ENCODE measurements around the gene RRAGC.

The RRAGC gene

DNA sequence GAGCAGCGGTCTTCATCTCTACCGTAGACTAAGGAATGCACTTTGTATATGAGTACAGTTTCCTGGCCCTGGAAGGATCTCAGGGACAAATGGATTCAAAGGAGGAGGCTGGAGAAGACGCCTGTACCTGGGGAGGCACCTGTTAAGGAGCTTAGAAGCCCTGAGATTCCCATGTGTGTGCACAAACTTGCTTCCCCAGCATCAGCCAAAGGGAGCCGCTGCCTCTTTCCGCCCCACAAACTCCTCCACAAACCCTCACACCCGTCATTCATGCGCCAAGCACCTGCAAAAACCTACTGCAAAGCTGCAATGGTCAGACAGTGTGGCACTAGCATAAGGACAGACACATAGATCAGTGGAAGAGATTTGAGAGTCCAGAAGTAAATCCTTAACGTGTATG, 54.5 kb downstream of the RRAGC start:
- TF ChIP-seq GLIS3 (CRISPR knock-in tag; IDR thresholded peaks at IDR 0.05) (no peak), SNAI2 (CRISPR knock-in tag; IDR thresholded peaks at IDR 0.05) (no peak), ZC3H10 (CRISPR knock-in tag; IDR thresholded peaks at IDR 0.05) (no peak), ESRRG (CRISPR knock-in tag; IDR thresholded peaks at IDR 0.05) (no peak)
- TF ChIP-seq, protein P1, sequence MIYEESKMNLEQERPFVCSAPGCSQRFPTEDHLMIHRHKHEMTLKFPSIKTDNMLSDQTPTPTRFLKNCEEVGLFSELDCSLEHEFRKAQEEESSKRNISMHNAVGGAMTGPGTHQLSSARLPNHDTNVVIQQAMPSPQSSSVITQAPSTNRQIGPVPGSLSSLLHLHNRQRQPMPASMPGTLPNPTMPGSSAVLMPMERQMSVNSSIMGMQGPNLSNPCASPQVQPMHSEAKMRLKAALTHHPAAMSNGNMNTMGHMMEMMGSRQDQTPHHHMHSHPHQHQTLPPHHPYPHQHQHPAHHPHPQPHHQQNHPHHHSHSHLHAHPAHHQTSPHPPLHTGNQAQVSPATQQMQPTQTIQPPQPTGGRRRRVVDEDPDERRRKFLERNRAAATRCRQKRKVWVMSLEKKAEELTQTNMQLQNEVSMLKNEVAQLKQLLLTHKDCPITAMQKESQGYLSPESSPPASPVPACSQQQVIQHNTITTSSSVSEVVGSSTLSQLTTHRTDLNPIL (CRISPR knock-in tag; IDR thresholded peaks at IDR 0.05; ENCODE audit: low read depth), result no peak
- no peak for ATAC-seq

DNA sequence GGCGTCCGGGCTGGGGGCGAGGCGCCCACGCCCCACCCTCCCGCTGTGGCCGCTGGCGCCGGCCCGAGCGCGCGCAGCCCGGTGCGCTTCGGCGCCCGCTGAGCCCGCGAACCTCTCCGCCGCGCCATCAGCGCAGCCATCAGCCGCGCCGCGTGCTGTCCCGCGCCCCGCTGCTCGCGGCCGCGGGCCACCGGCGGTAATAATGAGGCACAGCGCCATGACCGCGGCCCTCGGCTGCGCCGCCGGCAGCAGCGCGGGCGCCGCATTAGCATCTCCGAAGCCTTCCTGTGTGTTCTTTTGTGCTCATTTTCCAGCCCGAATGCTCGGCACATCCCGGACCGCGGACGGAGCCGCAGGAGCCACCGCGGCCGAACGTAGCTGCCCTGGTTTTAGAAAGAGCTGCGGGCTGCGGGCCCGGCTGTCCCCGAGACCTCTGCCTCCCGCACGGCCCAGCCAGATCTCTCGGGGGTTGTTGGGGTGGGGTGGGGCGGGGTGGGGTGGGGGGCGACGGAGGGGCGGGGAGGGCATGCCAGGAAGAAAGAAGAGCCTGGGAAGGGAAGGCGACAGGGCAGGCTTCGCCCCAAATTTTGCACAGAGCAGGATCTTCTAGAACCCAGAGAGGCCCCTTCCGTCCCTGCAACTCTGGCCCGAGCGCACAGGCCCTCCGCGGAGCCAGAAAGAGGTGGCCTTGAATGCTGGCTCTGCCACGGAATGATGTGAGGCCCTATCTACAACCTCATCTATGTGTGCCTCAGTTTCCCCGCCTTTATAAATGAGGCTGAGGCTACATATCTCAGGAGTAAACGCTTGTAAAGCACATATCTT, 55.3 kb downstream of the RRAGC start:
- TF ChIP-seq ZFP30 (CRISPR knock-in tag; IDR thresholded peaks at IDR 0.05) (no peak), PPARA (CRISPR knock-in tag; IDR thresholded peaks at IDR 0.05; ENCODE audit: borderline replicate concordance) (no peak)
- TF ChIP-seq, protein P1 (CRISPR knock-in tag; IDR thresholded peaks at IDR 0.05; ENCODE audit: low read depth), result no peak
- ATAC-seq, result peak; percentile 62

DNA sequence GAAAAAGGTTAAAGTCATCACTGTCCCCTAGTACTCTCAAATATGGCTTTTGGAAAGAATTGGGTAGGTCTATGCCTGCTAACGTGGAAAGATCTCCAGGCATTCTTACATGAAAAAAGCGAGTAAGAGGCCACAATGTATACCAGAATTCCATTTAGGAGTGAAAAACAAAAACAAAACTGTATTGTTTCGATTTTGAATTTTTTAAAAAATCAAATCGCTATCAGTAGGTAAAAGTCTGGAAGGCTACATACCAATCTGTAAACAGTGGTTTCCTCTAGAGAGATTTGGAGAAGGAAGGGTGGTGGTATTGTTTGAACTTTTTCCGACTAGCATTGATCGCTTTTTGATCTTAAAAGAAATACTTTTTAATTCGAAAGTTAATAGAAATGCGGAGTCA, 55.9 kb downstream of the RRAGC start:
- TF ChIP-seq ARNTL (CRISPR knock-in tag; IDR thresholded peaks at IDR 0.05; ENCODE audit: borderline replicate concordance, low read depth) (no peak), ZFP30 (CRISPR knock-in tag; IDR thresholded peaks at IDR 0.05) (no peak)
- ATAC-seq, result no peak

DNA sequence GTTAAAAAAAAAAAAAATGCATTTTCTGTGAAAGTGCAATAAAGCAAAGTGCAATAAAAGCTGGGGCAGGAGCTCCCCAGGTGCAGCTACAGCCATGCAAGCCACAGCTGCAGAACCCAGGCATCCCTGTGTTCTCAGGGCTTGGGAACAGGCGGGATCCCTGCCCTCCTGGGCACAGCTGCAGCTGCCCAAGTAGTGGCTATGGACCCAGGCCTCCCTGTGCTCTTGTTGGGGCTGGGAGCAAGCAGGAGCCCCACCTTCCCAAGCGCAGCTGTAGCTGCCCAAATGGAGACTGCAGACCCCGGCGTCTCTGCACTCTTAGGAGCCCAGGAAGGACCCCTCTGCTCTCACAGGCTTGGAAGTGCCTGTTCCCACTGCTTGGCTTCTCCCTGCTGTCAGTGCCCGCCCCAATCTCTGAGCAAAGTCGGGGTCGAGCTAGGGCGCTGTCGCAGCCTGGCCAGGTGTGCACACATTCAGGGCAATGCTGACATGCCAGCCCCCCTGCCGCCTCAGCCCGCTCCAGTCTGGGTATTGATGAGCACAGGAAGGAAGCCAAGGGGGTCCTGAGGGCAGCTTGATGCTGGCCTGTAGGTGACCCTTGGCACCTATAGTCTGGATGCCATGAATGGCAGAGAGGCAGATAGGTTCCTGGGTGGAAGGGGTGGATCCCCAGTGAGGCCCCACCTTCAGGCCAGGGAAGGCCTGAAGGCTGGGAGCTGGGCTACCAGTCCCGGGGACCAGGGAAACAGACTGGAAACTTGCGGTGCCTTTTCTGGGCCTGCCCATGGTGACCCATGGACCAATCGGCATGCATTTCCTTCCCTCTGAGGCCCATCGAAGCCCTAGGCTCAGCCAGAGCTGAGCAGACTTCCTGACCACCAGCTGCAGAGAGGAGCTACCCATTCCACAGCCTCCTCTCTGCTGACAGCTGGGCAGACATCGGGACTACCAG, 58.6 kb downstream of the RRAGC start:
- ATAC-seq, result no peak
- no peak for TF ChIP-seq ZNF565 (CRISPR knock-in tag; conservative IDR thresholded peaks at IDR 0.05; ENCODE audit: low read depth)
- no peak for TF ChIP-seq ISL1 (CRISPR knock-in tag; IDR thresholded peaks at IDR 0.05)
- TF ChIP-seq, protein P2, sequence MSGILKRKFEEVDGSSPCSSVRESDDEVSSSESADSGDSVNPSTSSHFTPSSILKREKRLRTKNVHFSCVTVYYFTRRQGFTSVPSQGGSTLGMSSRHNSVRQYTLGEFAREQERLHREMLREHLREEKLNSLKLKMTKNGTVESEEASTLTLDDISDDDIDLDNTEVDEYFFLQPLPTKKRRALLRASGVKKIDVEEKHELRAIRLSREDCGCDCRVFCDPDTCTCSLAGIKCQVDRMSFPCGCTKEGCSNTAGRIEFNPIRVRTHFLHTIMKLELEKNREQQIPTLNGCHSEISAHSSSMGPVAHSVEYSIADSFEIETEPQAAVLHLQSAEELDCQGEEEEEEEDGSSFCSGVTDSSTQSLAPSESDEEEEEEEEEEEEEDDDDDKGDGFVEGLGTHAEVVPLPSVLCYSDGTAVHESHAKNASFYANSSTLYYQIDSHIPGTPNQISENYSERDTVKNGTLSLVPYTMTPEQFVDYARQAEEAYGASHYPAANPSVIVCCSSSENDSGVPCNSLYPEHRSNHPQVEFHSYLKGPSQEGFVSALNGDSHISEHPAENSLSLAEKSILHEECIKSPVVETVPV (CRISPR knock-in tag; IDR thresholded peaks at IDR 0.05), result no peak
- no peak for TF ChIP-seq PPARA (CRISPR knock-in tag; IDR thresholded peaks at IDR 0.05; ENCODE audit: borderline replicate concordance)
- TF ChIP-seq, protein P3, sequence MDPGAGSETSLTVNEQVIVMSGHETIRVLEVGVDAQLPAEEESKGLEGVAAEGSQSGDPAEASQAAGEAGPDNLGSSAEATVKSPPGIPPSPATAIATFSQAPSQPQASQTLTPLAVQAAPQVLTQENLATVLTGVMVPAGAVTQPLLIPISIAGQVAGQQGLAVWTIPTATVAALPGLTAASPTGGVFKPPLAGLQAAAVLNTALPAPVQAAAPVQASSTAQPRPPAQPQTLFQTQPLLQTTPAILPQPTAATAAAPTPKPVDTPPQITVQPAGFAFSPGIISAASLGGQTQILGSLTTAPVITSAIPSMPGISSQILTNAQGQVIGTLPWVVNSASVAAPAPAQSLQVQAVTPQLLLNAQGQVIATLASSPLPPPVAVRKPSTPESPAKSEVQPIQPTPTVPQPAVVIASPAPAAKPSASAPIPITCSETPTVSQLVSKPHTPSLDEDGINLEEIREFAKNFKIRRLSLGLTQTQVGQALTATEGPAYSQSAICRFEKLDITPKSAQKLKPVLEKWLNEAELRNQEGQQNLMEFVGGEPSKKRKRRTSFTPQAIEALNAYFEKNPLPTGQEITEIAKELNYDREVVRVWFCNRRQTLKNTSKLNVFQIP (CRISPR knock-in tag; IDR thresholded peaks at IDR 0.05; ENCODE audit: borderline replicate concordance, low read depth), result no peak
- TF ChIP-seq SNAI2 (CRISPR knock-in tag; IDR thresholded peaks at IDR 0.05), result no peak
- no peak for TF ChIP-seq RARB (CRISPR knock-in tag; IDR thresholded peaks at IDR 0.05)
- TF ChIP-seq, protein P4, sequence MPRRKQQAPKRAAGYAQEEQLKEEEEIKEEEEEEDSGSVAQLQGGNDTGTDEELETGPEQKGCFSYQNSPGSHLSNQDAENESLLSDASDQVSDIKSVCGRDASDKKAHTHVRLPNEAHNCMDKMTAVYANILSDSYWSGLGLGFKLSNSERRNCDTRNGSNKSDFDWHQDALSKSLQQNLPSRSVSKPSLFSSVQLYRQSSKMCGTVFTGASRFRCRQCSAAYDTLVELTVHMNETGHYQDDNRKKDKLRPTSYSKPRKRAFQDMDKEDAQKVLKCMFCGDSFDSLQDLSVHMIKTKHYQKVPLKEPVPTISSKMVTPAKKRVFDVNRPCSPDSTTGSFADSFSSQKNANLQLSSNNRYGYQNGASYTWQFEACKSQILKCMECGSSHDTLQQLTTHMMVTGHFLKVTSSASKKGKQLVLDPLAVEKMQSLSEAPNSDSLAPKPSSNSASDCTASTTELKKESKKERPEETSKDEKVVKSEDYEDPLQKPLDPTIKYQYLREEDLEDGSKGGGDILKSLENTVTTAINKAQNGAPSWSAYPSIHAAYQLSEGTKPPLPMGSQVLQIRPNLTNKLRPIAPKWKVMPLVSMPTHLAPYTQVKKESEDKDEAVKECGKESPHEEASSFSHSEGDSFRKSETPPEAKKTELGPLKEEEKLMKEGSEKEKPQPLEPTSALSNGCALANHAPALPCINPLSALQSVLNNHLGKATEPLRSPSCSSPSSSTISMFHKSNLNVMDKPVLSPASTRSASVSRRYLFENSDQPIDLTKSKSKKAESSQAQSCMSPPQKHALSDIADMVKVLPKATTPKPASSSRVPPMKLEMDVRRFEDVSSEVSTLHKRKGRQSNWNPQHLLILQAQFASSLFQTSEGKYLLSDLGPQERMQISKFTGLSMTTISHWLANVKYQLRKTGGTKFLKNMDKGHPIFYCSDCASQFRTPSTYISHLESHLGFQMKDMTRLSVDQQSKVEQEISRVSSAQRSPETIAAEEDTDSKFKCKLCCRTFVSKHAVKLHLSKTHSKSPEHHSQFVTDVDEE (CRISPR knock-in tag; IDR thresholded peaks at IDR 0.05), result no peak
- TF ChIP-seq ZC3H10 (CRISPR knock-in tag; IDR thresholded peaks at IDR 0.05), result no peak
- no peak for TF ChIP-seq TCF4 (CRISPR knock-in tag; IDR thresholded peaks at IDR 0.05; ENCODE audit: borderline replicate concordance)
- no peak for TF ChIP-seq GLIS3 (CRISPR knock-in tag; IDR thresholded peaks at IDR 0.05)
- no peak for TF ChIP-seq ZFP30 (CRISPR knock-in tag; IDR thresholded peaks at IDR 0.05)
- TF ChIP-seq ZNF70 (CRISPR knock-in tag; IDR thresholded peaks at IDR 0.05), result no peak
- no peak for TF ChIP-seq ZFP3 (CRISPR knock-in tag; IDR thresholded peaks at IDR 0.05)
- no peak for TF ChIP-seq TOX (CRISPR knock-in tag; IDR thresholded peaks at IDR 0.05; ENCODE audit: borderline replicate concordance)
